Mesendoderm (in vitro differentiated cells): ENCODE results near the gene DCC.
"Not testable (repeated sequence)": the region's sequence is repeated elsewhere in the genome, so short reads cannot be mapped to it uniquely, and the experiment has no call there.

Experiments used
- DNase-seq: peaks from one replicate; pipeline ENCODE4 v3.0.0; 2013
- H2AK5ac ChIP-seq: 2 replicates; pipeline ENCODE4 v1.6.1; 2013; ENCODE audit warnings: low read length, inconsistent platforms
- H2BK120ac ChIP-seq: 2 replicates; pipeline ENCODE4 v1.6.1; 2013; ENCODE audit warnings: low read depth, mild to moderate bottlenecking, low read length, moderate library complexity, mixed read lengths
- H2BK15ac ChIP-seq: replicated peaks from 2 replicates; pipeline ENCODE4 v1.6.1; 2013; ENCODE audit warnings: low read depth, mild to moderate bottlenecking, moderate library complexity
- H2BK5ac ChIP-seq: 2 replicates; pipeline ENCODE4 v1.6.1; 2013; ENCODE audit warnings: low read length, inconsistent platforms
- H3K18ac ChIP-seq: 2 replicates; pipeline ENCODE4 v1.6.1; 2013; ENCODE audit warnings: mild to moderate bottlenecking, low read length, mixed read lengths
- H3K23ac ChIP-seq: one replicate; pipeline ENCODE4 v1.6.1; 2013; ENCODE audit warnings: low read length
- H3K27ac ChIP-seq: 2 replicates; pipeline ENCODE4 v1.5.1; 2013; ENCODE audit warnings: low read depth, mild to moderate bottlenecking, inconsistent platforms, low read length, moderate library complexity
- H3K27me3 ChIP-seq: 2 replicates; pipeline ENCODE4 v1.6.1; 2013; ENCODE audit warnings: low read length, control low read depth, mild to moderate bottlenecking, inconsistent platforms; ENCODE audit not compliant: insufficient read depth, poor library complexity
- H3K36me3 ChIP-seq: 2 replicates; pipeline ENCODE4 v1.6.1; 2013; ENCODE audit warnings: low read length, inconsistent platforms; ENCODE audit not compliant: control insufficient read depth, insufficient read depth
- H3K4ac ChIP-seq: one replicate; pipeline ENCODE4 v1.6.1; 2013; ENCODE audit warnings: low read depth, mild to moderate bottlenecking, low read length, moderate library complexity
- H3K4me1 ChIP-seq: 2 replicates; pipeline ENCODE4 v1.6.1; 2013; ENCODE audit warnings: low read depth, low read length, inconsistent platforms; ENCODE audit not compliant: control insufficient read depth
- H3K4me2 ChIP-seq: 2 replicates; pipeline ENCODE4 v1.6.1; 2013; ENCODE audit warnings: low read length
- H3K4me3 ChIP-seq: 2 replicates; pipeline ENCODE4 v1.5.1; 2013; ENCODE audit warnings: mild to moderate bottlenecking, low read length
- H3K56ac ChIP-seq: one replicate; pipeline ENCODE4 v1.6.1; 2013; ENCODE audit warnings: low read length
- H3K79me1 ChIP-seq: 2 replicates; pipeline ENCODE4 v1.6.1; 2013; ENCODE audit warnings: low read length, inconsistent platforms
- H3K79me2 ChIP-seq: 2 replicates; pipeline ENCODE4 v1.6.1; 2013; ENCODE audit warnings: mild to moderate bottlenecking, low read length; ENCODE audit not compliant: control insufficient read depth, insufficient read depth
- H3K9ac ChIP-seq: 2 replicates; pipeline ENCODE4 v1.6.1; 2013; ENCODE audit warnings: low read length, inconsistent platforms
- H4K5ac ChIP-seq: one replicate; pipeline ENCODE4 v1.6.1; 2013; ENCODE audit warnings: low read length
- H4K8ac ChIP-seq: one replicate; pipeline ENCODE4 v1.6.1; 2013; ENCODE audit warnings: low read depth, mild to moderate bottlenecking, control low read depth, low read length, moderate library complexity
- WGBS: extraction: QIAGEN DNeasy Blood & Tissue Kit; methylation state at CpG from one replicate; pipeline ENCODE4 v1.1.7; 2013; ENCODE audit warnings: low lambda C conversion rate, missing lambda C conversion rate; ENCODE audit not compliant: insufficient coverage; ENCODE audit errors: extremely low coverage; 5-methylcytosine and 5-hydroxymethylcytosine counted together

Gene DCC

DNA sequence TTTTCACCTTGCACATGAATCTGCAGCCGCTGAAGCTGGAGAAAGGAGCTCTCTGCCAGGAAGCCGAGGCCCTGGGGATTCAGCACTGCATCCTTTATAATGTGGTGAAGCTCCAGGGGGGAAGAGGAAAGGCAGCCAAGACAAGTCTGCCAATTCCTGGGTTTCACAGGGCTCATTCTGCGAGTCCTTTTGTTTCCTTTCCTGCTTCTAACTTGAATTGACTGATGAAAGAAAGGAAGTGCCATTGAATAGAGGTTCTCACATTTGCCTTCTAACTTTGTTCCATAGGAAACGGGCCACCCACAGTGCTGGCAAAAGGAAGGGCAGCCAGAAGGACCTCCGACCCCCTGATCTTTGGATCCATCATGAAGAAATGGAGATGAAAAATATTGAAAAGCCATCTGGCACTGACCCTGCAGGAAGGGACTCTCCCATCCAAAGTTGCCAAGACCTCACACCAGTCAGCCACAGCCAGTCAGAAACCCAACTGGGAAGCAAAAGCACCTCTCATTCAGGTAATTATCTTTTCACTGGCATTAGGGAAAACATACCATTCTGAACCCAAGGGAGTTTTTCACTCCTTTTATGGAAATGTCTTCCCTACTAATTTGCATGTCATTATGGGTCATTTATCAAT lies 1119.1 kb downstream of the DCC start:
- H3K23ac ChIP-seq: no peak overlapping the region
- H4K5ac ChIP-seq: no peak overlapping the region
- no peak overlapping the region for H3K56ac ChIP-seq
- H3K4me1 ChIP-seq: no peaks in the 10 kb centered on the region
- no peak overlapping the region for H4K8ac ChIP-seq
- no peak overlapping the region for H3K4me3 ChIP-seq
- H3K18ac ChIP-seq: no peak overlapping the region
- H3K27ac ChIP-seq: no peak overlapping the region
- no peak overlapping the region for H3K4me2 ChIP-seq
- no peak overlapping the region for H2BK15ac ChIP-seq
- no peaks in the 10 kb centered on the region for H3K27me3 ChIP-seq
- H2BK5ac ChIP-seq: no peak overlapping the region
- H3K79me2 ChIP-seq: no peaks in the 10 kb centered on the region
- DNase-seq: peak; percentile 40
- no peak overlapping the region for H2BK120ac ChIP-seq
- no peak overlapping the region for H3K4ac ChIP-seq
- H3K79me1 ChIP-seq: no peaks in the 10 kb centered on the region
- H2AK5ac ChIP-seq: no peak overlapping the region
- H3K36me3 ChIP-seq: no peaks in the 10 kb centered on the region
- WGBS: no CpG with 5 or more reads among the region's 5 CpGs
- no peak overlapping the region for H3K9ac ChIP-seq

DNA sequence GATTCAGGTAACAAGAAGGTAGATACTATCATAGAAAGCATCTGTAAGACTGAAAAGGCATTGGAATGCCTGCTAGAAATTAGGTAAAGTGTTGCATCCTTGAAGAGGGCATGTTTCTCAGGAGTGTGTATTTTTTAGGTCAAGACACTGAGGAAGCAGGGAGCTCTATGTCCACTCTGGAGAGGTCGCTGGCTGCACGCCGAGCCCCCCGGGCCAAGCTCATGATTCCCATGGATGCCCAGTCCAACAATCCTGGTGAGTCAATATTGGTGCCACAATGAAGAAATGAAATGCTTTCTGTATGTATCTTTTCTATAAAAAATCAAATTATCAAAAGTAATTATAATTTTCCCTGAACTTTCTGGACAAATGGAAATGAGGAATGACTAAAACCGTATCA lies 1127.8 kb downstream of the DCC start:
- DNase-seq: no peak

DNA sequence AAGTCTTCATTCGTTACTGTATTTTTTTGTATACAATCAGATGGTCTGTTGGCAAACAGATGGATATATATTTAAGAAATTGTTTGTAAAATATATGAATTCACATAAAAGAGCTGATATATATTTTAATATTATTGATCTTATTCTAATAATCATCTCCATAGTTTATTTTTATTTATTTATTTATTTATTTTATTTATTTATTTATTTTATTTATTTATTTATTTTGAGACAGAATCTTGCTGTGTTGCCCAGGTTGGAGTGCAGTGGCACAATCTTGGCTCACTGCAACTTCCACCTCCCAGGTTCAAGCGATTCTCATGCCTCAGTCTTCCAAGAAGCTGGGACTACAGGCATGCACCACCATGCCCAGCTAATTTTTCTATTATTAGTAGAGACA lies 1128.2 kb downstream of the DCC start:
- H3K79me1 ChIP-seq, H3K4ac ChIP-seq, H2AK5ac ChIP-seq, H3K4me3 ChIP-seq, H3K27me3 ChIP-seq, H3K9ac ChIP-seq, H3K4me2 ChIP-seq, H3K56ac ChIP-seq, H2BK120ac ChIP-seq, H3K36me3 ChIP-seq, DNase-seq, H4K5ac ChIP-seq, H3K18ac ChIP-seq, H3K23ac ChIP-seq, H3K4me1 ChIP-seq, H3K79me2 ChIP-seq, H3K27ac ChIP-seq, H2BK15ac ChIP-seq, H4K8ac ChIP-seq, H2BK5ac ChIP-seq: not testable (repeated sequence)
- no CpG with 5 or more reads among the region's 2 CpGs for WGBS

More for the DNA sequence above, 1127.8 kb downstream of the DCC start:
- Histone ChIP-seq H3K4me2 (no peak overlapping the region), H2BK5ac (no peak overlapping the region), H3K27me3 (no peaks in the 10 kb centered on the region), H3K27ac (no peak overlapping the region), H3K23ac (no peak overlapping the region), H3K4me1 (no peaks in the 10 kb centered on the region), H2AK5ac (no peak overlapping the region), H3K4me3 (no peak overlapping the region), H4K8ac (no peak overlapping the region), H4K5ac (no peak overlapping the region), H3K79me1 (no peaks in the 10 kb centered on the region), H3K56ac (no peak overlapping the region), H3K36me3 (no peaks in the 10 kb centered on the region), H3K4ac (no peak overlapping the region), H3K18ac (no peak overlapping the region), H2BK120ac (no peak overlapping the region), H2BK15ac (no peak overlapping the region), H3K9ac (no peak overlapping the region), H3K79me2 (no peaks in the 10 kb centered on the region)
- no CpG with 5 or more reads among the region's 5 CpGs for WGBS

DNA sequence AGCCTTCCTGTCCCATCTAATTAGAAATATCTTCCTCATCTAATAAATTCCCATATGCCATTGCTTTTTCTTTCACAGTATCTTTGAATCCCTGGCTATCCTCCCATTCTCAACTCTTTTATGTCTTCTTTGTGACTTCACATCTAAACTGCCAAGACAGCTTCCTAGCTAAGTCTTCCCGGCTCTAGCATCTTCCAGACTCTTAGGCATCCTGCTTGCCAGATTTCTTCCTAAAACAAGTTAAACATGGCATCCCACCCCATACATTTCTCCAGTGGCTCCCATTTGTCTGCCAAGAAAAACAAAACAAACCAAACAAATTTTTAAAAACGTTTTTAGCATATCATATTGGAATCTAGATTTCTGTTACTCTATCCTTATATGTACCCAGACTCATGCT lies 1132.5 kb downstream of the DCC start:
- Histone ChIP-seq H2BK5ac (no peak overlapping the region), H4K8ac (no peak overlapping the region), H3K18ac (no peak overlapping the region), H2AK5ac (no peak overlapping the region), H2BK15ac (no peak overlapping the region), H3K23ac (no peak overlapping the region), H3K79me2 (no peaks in the 10 kb centered on the region), H3K4me2 (no peak overlapping the region), H3K79me1 (no peaks in the 10 kb centered on the region), H3K4me3 (no peak overlapping the region), H3K4me1 (no peaks in the 10 kb centered on the region), H3K9ac (no peak overlapping the region), H3K56ac (no peak overlapping the region), H4K5ac (no peak overlapping the region), H2BK120ac (no peak overlapping the region), H3K4ac (no peak overlapping the region), H3K27me3 (no peaks in the 10 kb centered on the region), H3K36me3 (no peaks in the 10 kb centered on the region), H3K27ac (no peak overlapping the region)
- WGBS: no CpG with 5 or more reads among the region's 2 CpGs
- no peak for DNase-seq

DNA sequence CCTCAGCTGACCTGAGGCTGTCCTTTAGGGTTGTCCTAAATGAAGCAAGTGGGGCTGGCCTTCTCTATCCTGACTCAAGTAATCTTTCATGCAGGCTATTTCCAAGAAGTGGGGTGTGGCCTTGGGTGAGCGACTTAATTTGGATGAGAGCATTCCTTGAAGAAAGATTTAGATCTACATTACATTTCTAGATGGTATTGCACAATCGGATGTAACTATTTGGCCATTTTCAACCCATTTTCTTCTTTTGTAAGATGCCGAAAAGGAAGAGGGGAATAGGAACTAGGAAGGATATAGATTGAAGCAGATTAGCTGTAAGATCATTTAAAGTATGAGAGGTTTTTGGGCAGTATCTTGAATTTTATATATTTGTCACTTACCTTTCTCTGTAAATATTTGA lies 1138.2 kb downstream of the DCC start:
- Histone ChIP-seq H2BK15ac (no peak overlapping the region), H3K18ac (no peak overlapping the region), H3K27ac (no peak overlapping the region), H3K56ac (no peak overlapping the region), H2BK120ac (no peak overlapping the region), H2BK5ac (no peak overlapping the region), H3K79me2 (no peaks in the 10 kb centered on the region), H3K23ac (no peak overlapping the region), H3K27me3 (no peaks in the 10 kb centered on the region), H3K4me2 (no peak overlapping the region), H2AK5ac (no peak overlapping the region), H3K36me3 (no peaks in the 10 kb centered on the region), H4K8ac (no peak overlapping the region), H3K9ac (no peak overlapping the region), H3K4me3 (no peak overlapping the region), H4K5ac (no peak overlapping the region), H3K4ac (no peak overlapping the region), H3K4me1 (no peaks in the 10 kb centered on the region), H3K79me1 (no peaks in the 10 kb centered on the region)
- no CpG with 5 or more reads among the region's 3 CpGs for WGBS
- no peak for DNase-seq

DNA sequence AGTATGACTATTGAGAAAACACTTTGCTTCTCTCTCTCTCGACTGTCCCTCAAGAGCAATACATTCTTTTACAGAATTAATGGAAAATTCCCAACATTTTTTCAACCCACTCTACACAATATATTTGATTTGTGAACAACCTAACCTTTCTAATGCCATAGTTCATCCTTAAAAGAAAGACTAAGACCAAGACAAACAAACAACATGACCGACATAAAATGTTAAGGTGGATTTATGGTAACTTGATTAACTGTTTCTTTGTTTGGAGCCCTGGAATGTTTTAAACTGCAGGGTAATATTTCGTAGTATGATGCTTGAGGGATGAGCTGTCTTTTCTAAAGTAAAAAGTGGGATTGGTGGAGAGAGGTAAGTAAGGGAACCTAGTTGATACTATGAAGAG lies 1146.3 kb downstream of the DCC start:
- Histone ChIP-seq H3K18ac (no peak overlapping the region), H3K36me3 (no peaks in the 10 kb centered on the region), H3K4me2 (no peak overlapping the region), H3K79me2 (no peaks in the 10 kb centered on the region), H3K79me1 (no peaks in the 10 kb centered on the region), H3K27me3 (no peaks in the 10 kb centered on the region), H3K56ac (no peak overlapping the region), H3K9ac (no peak overlapping the region), H2BK5ac (no peak overlapping the region), H3K23ac (no peak overlapping the region), H3K27ac (no peak overlapping the region), H3K4me3 (no peak overlapping the region), H2AK5ac (no peak overlapping the region), H4K5ac (no peak overlapping the region), H2BK15ac (no peak overlapping the region), H3K4ac (no peak overlapping the region), H2BK120ac (no peak overlapping the region), H3K4me1 (no peaks in the 10 kb centered on the region), H4K8ac (no peak overlapping the region)
- no peak for DNase-seq
- WGBS: no CpG with 5 or more reads among the region's 3 CpGs
